HCT116 (cell line): ENCODE results near the gene ADAMTS20.

ENCODE experiments used
- EZH2 ChIP-seq: fragments of 200-600 bp; sonication (generic); IDR thresholded peaks from 2 replicates; pipeline ENCODE4 v1.6.1; 2017; ENCODE audit warnings: antibody characterized with exemption, mixed run types
- ZFX ChIP-seq: fragments of 450-650 bp; IDR thresholded peaks from 2 replicates; pipeline ENCODE4 v1.6.1; 2017
- TF ChIP-seq, protein P1 (sequence below): IDR thresholded peaks from 2 replicates; pipeline ENCODE4 v1.6.1; 2012

- TF ChIP-seq, protein P1, sequence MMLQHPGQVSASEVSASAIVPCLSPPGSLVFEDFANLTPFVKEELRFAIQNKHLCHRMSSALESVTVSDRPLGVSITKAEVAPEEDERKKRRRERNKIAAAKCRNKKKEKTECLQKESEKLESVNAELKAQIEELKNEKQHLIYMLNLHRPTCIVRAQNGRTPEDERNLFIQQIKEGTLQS = no peak
- TF ChIP-seq EZH2 = no peak
- no peak for TF ChIP-seq ZFX
Observed at GRCh38 chr12:43428088-43428600, 123.9 kb downstream of the ADAMTS20 start.
